Thyroid gland (tissue), 4 donors: Measurements from ENCODE around the gene TNNT2. TPM values are rescaled to one million over a fixed set of nuclear protein-coding genes. Genes with fewer than 3 reads are reported as not detected.

Experiments
- DNase-seq, 2 donors: peaks; one replicate each; pipeline ENCODE4 v3.0.0-alpha.2; 2019
- H3K27ac ChIP-seq, 3 donors: fragments of 200-600 bp; sonication (generic); 1 replicate in 2 of 3; 2 replicates in 1 of 3; pipeline ENCODE4 v1.5.1; 2016 to 2019; ENCODE audit warnings: mild to moderate bottlenecking in 1 of 3, moderate library complexity in 1 of 3
- H3K27me3 ChIP-seq: fragments of 200-600 bp; sonication (generic); one replicate; pipeline ENCODE4 v1.5.1; 2019
- H3K36me3 ChIP-seq, 2 donors: fragments of 200-600 bp; sonication (generic); one replicate each; pipeline ENCODE4 v1.5.1; 2016 to 2019
- H3K4me1 ChIP-seq, 2 donors: fragments of 200-600 bp; sonication (generic); one replicate each; pipeline ENCODE4 v1.5.1; 2017 to 2019
- H3K4me3 ChIP-seq, 3 donors: fragments of 200-600 bp; sonication (generic); replicated peaks in 1 of 3; 1 replicate in 2 of 3; 2 replicates in 1 of 3; pipeline ENCODE4 v1.5.1; 2016; ENCODE audit warnings: mild to moderate bottlenecking in 1 of 3
- H3K9me3 ChIP-seq: fragments of 200-600 bp; sonication (generic); one replicate; pipeline ENCODE4 v1.5.1; 2017
- CTCF ChIP-seq, 6 experiments: fragments of 200-600 bp in 3 of 6; fragments of 450-650 bp in 3 of 6; sonication (generic) in 3 of 6; IDR thresholded peaks; one replicate each; pipeline ENCODE4 v1.5.1; 2016 to 2019; ENCODE audit warnings: antibody characterized with exemption in 6 of 6, mild to moderate bottlenecking in 2 of 6, inconsistent platforms in 1 of 6, moderate library complexity in 1 of 6
- POLR2A ChIP-seq, 2 donors: fragments of 450-650 bp; IDR thresholded peaks; one replicate each; pipeline ENCODE4 v1.6.1; 2017; ENCODE audit warnings: antibody characterized with exemption in 2 of 2, mild to moderate bottlenecking in 2 of 2, moderate library complexity in 1 of 2
- WGBS, 2 donors: methylation state at CpG; one replicate each; pipeline ENCODE4 v1.1.5; 2017; 5-methylcytosine and 5-hydroxymethylcytosine counted together
- intact Hi-C: fragments of 100-400 bp; cut with DNase I; formaldehyde crosslinking; loops from one replicate; pipeline ENCODE4 v1.15.1; 2023
- total RNA-seq, 4 donors: library from RNA; depleted of rRNA; stranded (reverse); fragments of >200 nt; gene quantifications; one replicate each; pipeline ENCODE4 v1.2.3, GENCODE V29; 2016

Gene TNNT2
- total RNA-seq, 4 donors from 2014 or later, result 0.24 TPM; not detected in 3

- TF ChIP-seq POLR2A (IDR thresholded peaks at IDR 0.05) (no peak), CTCF (IDR thresholded peaks at IDR 0.05) (no peak)
- Histone ChIP-seq H3K36me3 (no peaks in the 10 kb centered on the region), H3K9me3 (no peaks in the 10 kb centered on the region), H3K27me3 (no peaks in the 10 kb centered on the region), H3K4me1 (no peaks in the 10 kb centered on the region), H3K4me3 (no peak overlapping the region), H3K27ac (no peak overlapping the region)
- no peak for DNase-seq
- 83 to 87% methylated on average over 5 of the region's 5 CpGs for WGBS, 2 donors
- intact Hi-C loops, result no loop called here
Observed at GRCh38 chr1:201356236-201356635, 21.2 kb downstream of the TNNT2 start.

DNA sequence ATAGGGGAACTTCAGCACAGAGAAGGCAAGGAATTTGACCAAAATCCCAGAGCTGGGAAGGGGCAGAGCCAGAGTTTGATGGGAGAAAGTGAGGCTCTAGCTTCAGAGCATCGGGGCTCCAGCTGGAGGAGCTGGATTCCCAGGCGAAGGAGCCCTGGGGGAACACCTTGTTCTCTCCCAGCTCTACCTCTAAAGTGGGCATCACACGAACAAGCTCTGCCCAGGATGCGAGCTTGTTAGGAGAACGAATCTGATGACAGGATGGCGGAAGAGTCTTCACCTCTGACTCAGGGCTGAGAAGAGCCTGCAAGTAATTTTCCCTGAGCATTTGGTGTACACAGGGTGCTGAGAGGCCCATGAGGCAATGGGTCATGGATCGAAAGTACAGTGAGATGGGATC, 22.0 kb downstream of the TNNT2 start:
- intact Hi-C loops, result no loop called here
- TF ChIP-seq CTCF (IDR thresholded peaks at IDR 0.05), result no peak
- no peak for TF ChIP-seq POLR2A (IDR thresholded peaks at IDR 0.05)
- H3K36me3 ChIP-seq, result no peaks in the 10 kb centered on the region
- H3K27ac ChIP-seq, result no peak overlapping the region
- no peaks in the 10 kb centered on the region for H3K27me3 ChIP-seq
- H3K9me3 ChIP-seq, result no peaks in the 10 kb centered on the region
- no peaks in the 10 kb centered on the region for H3K4me1 ChIP-seq
- no peak for DNase-seq
- no peak overlapping the region for H3K4me3 ChIP-seq
- WGBS, 2 donors, result 85 to 97% methylated on average over 7 of the region's 7 CpGs

DNA sequence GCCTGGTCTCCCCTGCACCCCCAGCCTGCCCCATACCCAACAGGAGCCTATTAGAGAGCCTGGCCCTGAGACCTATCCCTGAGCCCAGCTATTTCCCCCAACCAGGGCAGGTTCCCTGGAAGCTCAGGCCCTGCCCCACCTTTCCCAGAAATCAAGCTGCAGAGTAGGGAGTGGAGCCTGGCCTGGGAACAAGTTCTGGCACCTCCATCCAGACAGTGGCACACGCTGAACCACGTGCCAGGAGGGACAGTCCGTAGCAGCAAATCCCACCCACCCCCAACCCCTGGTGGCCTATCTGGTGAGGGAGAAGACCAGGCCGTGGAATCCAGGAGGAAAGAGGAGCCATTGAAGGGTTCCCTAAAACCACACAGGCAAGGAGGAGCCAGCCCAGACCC, 22.6 kb downstream of the TNNT2 start:
- no peak for DNase-seq
- Histone ChIP-seq H3K4me3 (no peak overlapping the region), H3K4me1 (no peaks in the 10 kb centered on the region), H3K9me3 (no peaks in the 10 kb centered on the region), H3K27me3 (no peaks in the 10 kb centered on the region), H3K27ac (no peak overlapping the region), H3K36me3 (no peaks in the 10 kb centered on the region)
- TF ChIP-seq CTCF (IDR thresholded peaks at IDR 0.05) (no peak), POLR2A (IDR thresholded peaks at IDR 0.05) (no peak)
- intact Hi-C loops, result no loop called here
- WGBS, 2 donors, result 54 to 64% methylated on average over 4 of the region's 4 CpGs

DNA sequence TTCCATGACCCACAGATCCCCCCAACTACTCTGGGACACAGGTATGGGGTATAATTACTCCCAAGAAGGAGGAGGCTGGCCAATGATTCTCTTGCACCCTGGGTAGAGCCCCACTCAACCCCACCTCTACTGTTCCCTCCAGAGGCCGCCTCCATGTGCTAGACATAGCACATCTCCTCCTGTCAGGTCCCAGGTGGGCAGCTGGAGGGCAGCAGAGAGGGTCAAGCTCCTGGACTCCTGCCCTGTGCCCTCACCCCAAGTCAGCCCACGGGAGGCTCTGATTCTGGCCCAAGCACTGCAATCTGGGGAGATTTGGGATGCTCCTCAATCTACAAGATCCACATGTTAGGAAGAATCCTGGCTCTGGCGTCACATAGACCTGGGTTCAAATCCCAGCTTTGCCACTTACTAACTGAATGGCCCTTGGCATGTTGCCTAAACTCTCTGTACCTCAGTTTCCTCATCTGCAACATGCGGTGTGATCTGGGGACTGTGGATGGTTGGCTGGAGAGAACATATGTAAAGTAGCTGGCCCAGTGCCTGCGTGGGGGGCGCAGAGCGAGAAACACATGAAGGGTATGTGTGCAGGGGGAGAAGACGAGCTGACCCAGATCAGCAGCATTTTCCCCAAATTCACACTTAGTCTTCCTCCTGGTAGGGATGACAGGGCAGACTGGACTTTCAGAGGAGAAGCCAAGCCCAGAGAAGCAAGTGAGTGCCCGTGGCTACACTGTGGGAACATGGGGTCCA, 23.2 kb downstream of the TNNT2 start:
- H3K9me3 ChIP-seq, result no peaks in the 10 kb centered on the region
- intact Hi-C loops, result no loop called here
- no peak overlapping the region for H3K27ac ChIP-seq
- WGBS, 2 donors, result 90 to 96% methylated on average over 7 to 9 of the region's 9 CpGs
- no peaks in the 10 kb centered on the region for H3K36me3 ChIP-seq
- TF ChIP-seq POLR2A (IDR thresholded peaks at IDR 0.05) (no peak), CTCF (IDR thresholded peaks at IDR 0.05) (no peak)
- no peaks in the 10 kb centered on the region for H3K4me1 ChIP-seq
- no peaks in the 10 kb centered on the region for H3K27me3 ChIP-seq
- H3K4me3 ChIP-seq, result no peak overlapping the region
- DNase-seq, result no peak

DNA sequence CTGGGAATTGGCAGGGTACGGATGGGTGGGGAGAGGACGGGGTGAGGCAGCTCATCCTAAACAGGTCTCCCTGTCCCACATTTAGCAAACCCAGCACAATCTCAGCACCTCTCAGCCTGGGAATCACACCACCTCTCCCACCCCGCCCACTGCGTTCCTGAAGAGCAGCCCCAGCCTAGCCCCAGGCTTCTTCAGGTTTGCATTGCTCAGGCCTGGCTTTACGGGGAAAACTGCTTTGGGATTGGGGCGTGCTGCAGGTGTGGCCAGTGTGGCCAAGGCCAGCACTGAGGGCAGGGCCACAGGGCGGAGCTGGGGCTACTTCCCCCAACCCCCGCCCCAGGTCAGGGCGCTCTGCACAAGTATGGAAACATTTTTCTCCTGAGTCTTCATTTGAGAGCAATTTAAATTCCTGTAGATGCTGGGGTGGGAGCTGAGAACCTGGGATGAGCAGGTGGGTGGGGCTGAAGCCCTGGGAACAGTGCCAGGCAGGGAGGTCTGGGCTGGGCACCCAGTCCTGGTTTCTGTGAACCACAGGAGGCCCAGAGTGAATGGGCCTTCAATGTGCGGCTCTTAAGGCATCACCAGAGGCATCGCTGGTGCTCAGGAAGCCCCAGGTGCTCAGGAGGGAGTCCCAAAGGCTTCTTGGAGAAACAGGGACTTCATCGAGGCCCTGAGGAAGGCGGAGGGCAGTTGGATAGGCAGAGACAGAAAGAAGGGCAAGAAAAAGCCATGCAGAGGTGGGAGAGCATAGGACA, 24.1 kb downstream of the TNNT2 start:
- WGBS, 2 donors, result 90 to 96% methylated on average over 10 to 13 of the region's 13 CpGs
- DNase-seq, result no peak
- no peaks in the 10 kb centered on the region for H3K9me3 ChIP-seq
- H3K36me3 ChIP-seq, result no peaks in the 10 kb centered on the region
- H3K4me3 ChIP-seq, result no peak overlapping the region
- intact Hi-C loops, result no loop called here
- H3K4me1 ChIP-seq, result no peaks in the 10 kb centered on the region
- no peaks in the 10 kb centered on the region for H3K27me3 ChIP-seq
- no peak overlapping the region for H3K27ac ChIP-seq
- TF ChIP-seq POLR2A (IDR thresholded peaks at IDR 0.05) (no peak), CTCF (IDR thresholded peaks at IDR 0.05) (no peak)
